Pancreas (tissue), 10 donors: Measurements from ENCODE around the gene SEMG1. TPM values are rescaled to one million over a fixed set of nuclear protein-coding genes. Genes with fewer than 3 reads are reported as not detected.
A peak's percentile ranks its signal among the peaks of the same experiment; 100 is the strongest.

Experiments used
- ATAC-seq, 4 donors: fragments of 200-7000 bp; cut with Tn5 transposase; one replicate each; pipeline versions ENCODE4 v1.8.0 to v1.9.1; 2020; ENCODE audit warnings: mild to moderate bottlenecking in 4 of 4, moderate library complexity in 4 of 4
- DNase-seq, 6 donors: peaks; one replicate each; pipeline ENCODE4 v3.0.0-alpha.2; 2020
- FAIRE-seq: peaks from 2 replicates; lab custom pipeline; 2012; peaks lifted over from hg19 to GRCh38; lab: Jason Lieb, UNC
- H3K27ac ChIP-seq, 4 donors: fragments of 200-600 bp; sonication (generic); 1 replicate in 3 of 4; 2 replicates in 1 of 4; pipeline versions ENCODE4 v1.5.0 to v1.8.0; 2020
- H3K27me3 ChIP-seq, 4 donors: fragments of 200-600 bp; one replicate each; pipeline ENCODE4 v1.8.0; 2021
- H3K36me3 ChIP-seq, 3 donors: fragments of 200-600 bp; sonication (generic) in 1 of 3; one replicate each; pipeline versions ENCODE4 v1.5.0 to v1.8.0; 2020 to 2021
- H3K4me1 ChIP-seq, 3 donors: fragments of 200-600 bp; one replicate each; pipeline ENCODE4 v1.8.0; 2021
- H3K4me3 ChIP-seq, 4 donors: fragments of 200-600 bp; sonication (generic) in 2 of 4; one replicate each; pipeline versions ENCODE4 v1.5.0 to v1.8.0; 2020 to 2021
- H3K9me3 ChIP-seq, 4 donors: fragments of 200-600 bp; one replicate each; pipeline ENCODE4 v1.8.0; 2021
- whole genome bisulfite sequencing, 2 donors: extraction: QIAGEN DNeasy Blood & Tissue Kit; methylation state at CpG; one replicate each; pipeline ENCODE4 v1.1.7; 2013; 5-methylcytosine and 5-hydroxymethylcytosine counted together
- intact Hi-C, 3 donors: fragments of 100-400 bp; cut with DNase I; formaldehyde crosslinking; loops; one replicate each; pipeline versions ENCODE4 v1.11.1 to v1.14.2; 2022
- polyA plus RNA-seq, 2 donors: library from polyadenylated mRNA; stranded (reverse); fragments of 200-250 nt; gene quantifications; one replicate each; pipeline ENCODE4 v1.2.3, GENCODE V29; 2013
- total RNA-seq, 6 donors: library from RNA; stranded (reverse); fragmentation: NEBNext Ultra II Directional in 4 of 6; extraction: Animal tissue kit (Norgen Biotek cat#: 25700) in 4 of 6; gene quantifications; one replicate each; pipeline versions ENCODE4 v1.2.1 to v1.2.4, GENCODE V29; 2021 to 2023
- TF ChIP-seq, protein P1 (sequence below), 4 donors: fragments of 200-600 bp; sonication (generic) in 3 of 4; IDR thresholded peaks; one replicate each; pipeline versions ENCODE4 v1.5.0 to v1.8.0; 2021; ENCODE audit warnings: antibody characterized with exemption in 4 of 4
- donor health status: healthy with polysubstance abuse.
- donor health status: DM: no; HTN: no; CAD: no; lungs with moderate emphysema.
- donor health status: DM: no; HTN: no; CAD: no.
- donor health status: control.
- donor health status: control.
- donor health status: Bipolar disorder and iron deficiency.
- donor health status: DM: yes; HTN: yes; CAD: no.
- donor health status: DM: no; HTN: no; CAD: no.
- donor health status: DM: no; HTN: no; CAD: no.
- donor health status: DM: yes; HTN: yes; CAD: no.

Gene SEMG1
- total and polyA plus RNA-seq, 8 donors: not detected

GRCh38 chr20:45248609-45249008 lies 41.8 kb downstream of the SEMG1 start:
- H3K36me3 ChIP-seq: no peaks in the 10 kb centered on the region
- DNase-seq: no peak
- H3K27ac ChIP-seq: no peak overlapping the region
- no peak for ATAC-seq
- FAIRE-seq: no peak
- H3K27me3 ChIP-seq: no peaks in the 10 kb centered on the region
- no peaks in the 10 kb centered on the region for H3K9me3 ChIP-seq
- no peaks in the 10 kb centered on the region for H3K4me1 ChIP-seq
- no peak overlapping the region for H3K4me3 ChIP-seq
- TF ChIP-seq, protein P1, sequence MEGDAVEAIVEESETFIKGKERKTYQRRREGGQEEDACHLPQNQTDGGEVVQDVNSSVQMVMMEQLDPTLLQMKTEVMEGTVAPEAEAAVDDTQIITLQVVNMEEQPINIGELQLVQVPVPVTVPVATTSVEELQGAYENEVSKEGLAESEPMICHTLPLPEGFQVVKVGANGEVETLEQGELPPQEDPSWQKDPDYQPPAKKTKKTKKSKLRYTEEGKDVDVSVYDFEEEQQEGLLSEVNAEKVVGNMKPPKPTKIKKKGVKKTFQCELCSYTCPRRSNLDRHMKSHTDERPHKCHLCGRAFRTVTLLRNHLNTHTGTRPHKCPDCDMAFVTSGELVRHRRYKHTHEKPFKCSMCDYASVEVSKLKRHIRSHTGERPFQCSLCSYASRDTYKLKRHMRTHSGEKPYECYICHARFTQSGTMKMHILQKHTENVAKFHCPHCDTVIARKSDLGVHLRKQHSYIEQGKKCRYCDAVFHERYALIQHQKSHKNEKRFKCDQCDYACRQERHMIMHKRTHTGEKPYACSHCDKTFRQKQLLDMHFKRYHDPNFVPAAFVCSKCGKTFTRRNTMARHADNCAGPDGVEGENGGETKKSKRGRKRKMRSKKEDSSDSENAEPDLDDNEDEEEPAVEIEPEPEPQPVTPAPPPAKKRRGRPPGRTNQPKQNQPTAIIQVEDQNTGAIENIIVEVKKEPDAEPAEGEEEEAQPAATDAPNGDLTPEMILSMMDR (IDR thresholded peaks at IDR 0.05): no peak
- intact Hi-C loops: no loop called here

DNA sequence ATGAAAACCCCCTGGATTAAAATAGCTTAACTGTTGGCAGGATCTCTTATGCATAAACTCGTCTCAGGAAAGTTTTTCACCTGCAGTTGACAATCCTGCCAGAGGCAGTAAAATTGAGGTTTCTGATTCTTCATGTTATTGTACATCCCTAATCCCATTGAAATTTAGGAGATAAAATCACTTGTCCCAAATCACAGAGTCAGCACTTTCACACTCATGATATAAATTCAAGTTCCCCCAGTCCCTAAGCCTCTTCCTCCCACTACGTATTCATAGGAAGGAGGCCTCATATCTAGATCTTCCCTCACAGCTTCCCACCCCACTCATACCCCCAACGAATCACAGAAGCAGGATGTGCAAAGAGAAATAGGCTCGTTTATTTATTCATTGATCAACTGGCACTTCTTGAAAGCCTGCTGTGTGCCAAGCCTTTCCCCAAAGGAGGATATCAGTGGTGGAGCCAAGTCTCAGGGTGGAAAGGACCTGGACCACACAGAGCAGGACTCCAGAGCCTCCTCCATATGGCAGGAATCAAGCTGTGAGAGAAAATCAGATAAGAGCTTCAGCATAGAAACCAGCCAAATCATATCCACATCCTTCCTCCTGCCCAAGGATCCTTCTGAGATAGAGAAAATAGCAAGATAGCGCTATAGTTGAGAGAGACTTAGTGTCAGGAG lies 45.2 kb downstream of the SEMG1 start:
- intact Hi-C loops: no loop called here

GRCh38 chr20:45253261-45253660 lies 46.4 kb downstream of the SEMG1 start:
- no peak for FAIRE-seq
- H3K27me3 ChIP-seq: no peaks in the 10 kb centered on the region
- no peaks in the 10 kb centered on the region for H3K36me3 ChIP-seq
- DNase-seq: no peak
- no peak overlapping the region for H3K4me3 ChIP-seq
- no peaks in the 10 kb centered on the region for H3K9me3 ChIP-seq
- ATAC-seq: peak in 1 of 4 donors; percentile 24
- H3K4me1 ChIP-seq: peaks cover 4 to 7% (median 5%) of the 10 kb centered on the region in 3 donors
- no peak overlapping the region for H3K27ac ChIP-seq
- TF ChIP-seq, protein P1 (IDR thresholded peaks at IDR 0.05): no peak
- intact Hi-C loops: no loop called here
- WGBS, 2 donors: 86 to 94% methylated on average over 4 of the region's 4 CpGs

More for the DNA sequence above, 45.2 kb downstream of the SEMG1 start:
- Histone ChIP-seq H3K4me3 (no peak overlapping the region), H3K27ac (no peak overlapping the region), H3K36me3 (no peaks in the 10 kb centered on the region), H3K27me3 (no peaks in the 10 kb centered on the region), H3K9me3 (no peaks in the 10 kb centered on the region), H3K4me1 (peaks cover 4 to 7% (median 5%) of the 10 kb centered on the region in 3 donors)
- no peak for ATAC-seq
- 61 to 62% methylated on average over 5 of the region's 5 CpGs for WGBS, 2 donors
- TF ChIP-seq, protein P1 (IDR thresholded peaks at IDR 0.05): no peak
- no peak for DNase-seq
- FAIRE-seq: no peak

GRCh38 chr20:45254383-45255262 lies 47.8 kb downstream of the SEMG1 start, which contains the start of gene SLPI:
SLPI (minus strand) TSS chr20:45254564; CDS start chr20:45254543, 21 bp downstream.
- 34 to 36% methylated on average over 7 of the region's 7 CpGs for WGBS, 2 donors
- TF ChIP-seq, protein P1 (IDR thresholded peaks at IDR 0.05): no peak
- peak within 1 kb of the TSS; percentile 40 to 71 (median 64) for H3K27ac ChIP-seq
- DNase-seq (peak in 5 of 6 donors; percentile 50 to 68 (median 61)), FAIRE-seq (no peak), ATAC-seq (peak; percentile 88 to 95 (median 92))
- H3K4me1 ChIP-seq: peaks cover 4 to 7% (median 5%) of the 10 kb centered on the region in 3 donors
- no peaks in the 10 kb centered on the region for H3K9me3 ChIP-seq
- intact Hi-C loops: no loop called here
- H3K27me3 ChIP-seq: no peaks in the 10 kb centered on the region
- H3K36me3 ChIP-seq: no peaks in the 10 kb centered on the region
- H3K4me3 ChIP-seq: no peak within 1 kb of the TSS
